GM18870 (cell line): ENCODE data around the gene CISD3.
"Not testable (repeated sequence)": the region's sequence is repeated elsewhere in the genome, so short reads cannot be mapped to it uniquely, and the experiment has no call there.

Experiments used
- ATAC-seq: cut with Tn5 transposase; IDR thresholded peaks from one replicate; pipeline ENCODE4 v1.9.1; 2021; ENCODE audit warnings: moderate library complexity; ENCODE audit not compliant: unreplicated experiment

CISD3 gene

GRCh38 chr17:38707678-38708351 is 22.3 kb upstream of the CISD3 start:
- ATAC-seq: no peak

- no peak for ATAC-seq
Observed at GRCh38 chr17:38709104-38709820, 20.9 kb upstream of the CISD3 start.

- ATAC-seq: no peak
Observed at GRCh38 chr17:38709864-38710603, 20.1 kb upstream of the CISD3 start.

GRCh38 chr17:38710604-38710962 is 19.6 kb upstream of the CISD3 start:
- no peak for ATAC-seq

- ATAC-seq: no peak
Observed at GRCh38 chr17:38710985-38711384, 19.2 kb upstream of the CISD3 start.

GRCh38 chr17:38711792-38712571 is 18.2 kb upstream of the CISD3 start:
- ATAC-seq: no peak

- ATAC-seq: no peak
Observed at GRCh38 chr17:38712593-38712992, 17.5 kb upstream of the CISD3 start.

GRCh38 chr17:38713456-38714075 is 16.6 kb upstream of the CISD3 start:
- ATAC-seq: no peak

- no peak for ATAC-seq
Observed at GRCh38 chr17:38715216-38715943, 14.8 kb upstream of the CISD3 start.

- no peak for ATAC-seq
Observed at GRCh38 chr17:38716368-38717005, 13.7 kb upstream of the CISD3 start.

GRCh38 chr17:38717139-38717745 is 12.9 kb upstream of the CISD3 start:
- ATAC-seq: no peak

GRCh38 chr17:38719289-38719942 is 10.7 kb upstream of the CISD3 start:
- ATAC-seq: no peak

- no peak for ATAC-seq
Observed at GRCh38 chr17:38719943-38720641, 10.0 kb upstream of the CISD3 start.

GRCh38 chr17:38720941-38721340 is 9.2 kb upstream of the CISD3 start:
- no peak for ATAC-seq

GRCh38 chr17:38721802-38722201 is 8.3 kb upstream of the CISD3 start:
- ATAC-seq: no peak

- ATAC-seq: no peak
Observed at GRCh38 chr17:38724337-38724988, 5.7 kb upstream of the CISD3 start.

GRCh38 chr17:38725066-38725465 is 5.1 kb upstream of the CISD3 start:
- ATAC-seq: no peak

- not testable (repeated sequence) for ATAC-seq
Observed at GRCh38 chr17:38726145-38726544, 4.0 kb upstream of the CISD3 start.
